Liver (tissue), 3 donors: ENCODE data around the gene PSMD1.

Experiments used
- EGR1 ChIP-seq, 2 donors: IDR thresholded peaks; 2 replicates each; pipeline ENCODE4 v1.6.1; 2016 to 2018; ENCODE audit warnings: antibody characterized with exemption in 2 of 2, low read depth in 2 of 2
- RAD21 ChIP-seq, 2 donors: IDR thresholded peaks; 2 replicates each; pipeline ENCODE4 v1.6.1; 2016; ENCODE audit warnings: antibody characterized with exemption in 2 of 2, mild to moderate bottlenecking in 2 of 2
- SP1 ChIP-seq: IDR thresholded peaks from 2 replicates; pipeline ENCODE4 v1.6.1; 2018; ENCODE audit warnings: antibody characterized with exemption, mild to moderate bottlenecking
- YY1 ChIP-seq: IDR thresholded peaks from 2 replicates; pipeline ENCODE4 v1.6.1; 2016; ENCODE audit warnings: antibody characterized with exemption, mild to moderate bottlenecking
- TF ChIP-seq, protein P1 (sequence below): fragments of 150-350 bp; IDR thresholded peaks from 2 replicates; pipeline ENCODE4 v1.5.1; 2017; ENCODE audit warnings: improper control_type of control experiment, low read depth, low read length; ENCODE audit not compliant: missing input control
- TF ChIP-seq, protein P2 (sequence below): IDR thresholded peaks from 2 replicates; pipeline ENCODE4 v1.6.1; 2016; ENCODE audit warnings: antibody characterized with exemption, mild to moderate bottlenecking
- TF ChIP-seq, protein P3 (sequence below): IDR thresholded peaks from 2 replicates; pipeline ENCODE4 v1.6.1; 2016; ENCODE audit warnings: antibody characterized with exemption
- donor health status: healthy.
- donor health status: healthy.

DNA sequence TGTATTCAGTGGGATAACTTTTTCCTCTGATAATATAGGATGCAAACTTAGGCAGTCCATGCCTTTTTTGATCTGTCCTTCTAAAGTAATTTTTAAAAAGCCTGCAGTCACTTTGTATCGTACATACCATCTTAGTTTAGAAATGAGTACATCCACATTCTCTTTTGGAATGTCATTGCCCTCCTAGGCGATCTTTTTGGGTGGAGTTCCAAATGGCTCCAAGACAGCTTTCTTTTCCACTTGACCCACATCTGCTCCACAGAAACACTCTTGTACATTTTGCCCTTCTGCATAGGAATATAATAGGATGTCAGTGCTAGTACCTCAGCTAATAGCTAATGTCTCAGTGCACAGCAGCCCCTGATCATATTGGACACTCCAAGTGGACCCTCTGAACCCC, 90.0 kb downstream of the PSMD1 start:
- TF ChIP-seq SP1 (no peak), RAD21 (IDR thresholded peaks at IDR 0.05) (no peak), EGR1 (IDR thresholded peaks at IDR 0.05; ENCODE audit: low read depth in 2 of 2) (no peak), YY1 (no peak)
- TF ChIP-seq, protein P1, sequence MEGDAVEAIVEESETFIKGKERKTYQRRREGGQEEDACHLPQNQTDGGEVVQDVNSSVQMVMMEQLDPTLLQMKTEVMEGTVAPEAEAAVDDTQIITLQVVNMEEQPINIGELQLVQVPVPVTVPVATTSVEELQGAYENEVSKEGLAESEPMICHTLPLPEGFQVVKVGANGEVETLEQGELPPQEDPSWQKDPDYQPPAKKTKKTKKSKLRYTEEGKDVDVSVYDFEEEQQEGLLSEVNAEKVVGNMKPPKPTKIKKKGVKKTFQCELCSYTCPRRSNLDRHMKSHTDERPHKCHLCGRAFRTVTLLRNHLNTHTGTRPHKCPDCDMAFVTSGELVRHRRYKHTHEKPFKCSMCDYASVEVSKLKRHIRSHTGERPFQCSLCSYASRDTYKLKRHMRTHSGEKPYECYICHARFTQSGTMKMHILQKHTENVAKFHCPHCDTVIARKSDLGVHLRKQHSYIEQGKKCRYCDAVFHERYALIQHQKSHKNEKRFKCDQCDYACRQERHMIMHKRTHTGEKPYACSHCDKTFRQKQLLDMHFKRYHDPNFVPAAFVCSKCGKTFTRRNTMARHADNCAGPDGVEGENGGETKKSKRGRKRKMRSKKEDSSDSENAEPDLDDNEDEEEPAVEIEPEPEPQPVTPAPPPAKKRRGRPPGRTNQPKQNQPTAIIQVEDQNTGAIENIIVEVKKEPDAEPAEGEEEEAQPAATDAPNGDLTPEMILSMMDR: no peak
- TF ChIP-seq, protein P2, sequence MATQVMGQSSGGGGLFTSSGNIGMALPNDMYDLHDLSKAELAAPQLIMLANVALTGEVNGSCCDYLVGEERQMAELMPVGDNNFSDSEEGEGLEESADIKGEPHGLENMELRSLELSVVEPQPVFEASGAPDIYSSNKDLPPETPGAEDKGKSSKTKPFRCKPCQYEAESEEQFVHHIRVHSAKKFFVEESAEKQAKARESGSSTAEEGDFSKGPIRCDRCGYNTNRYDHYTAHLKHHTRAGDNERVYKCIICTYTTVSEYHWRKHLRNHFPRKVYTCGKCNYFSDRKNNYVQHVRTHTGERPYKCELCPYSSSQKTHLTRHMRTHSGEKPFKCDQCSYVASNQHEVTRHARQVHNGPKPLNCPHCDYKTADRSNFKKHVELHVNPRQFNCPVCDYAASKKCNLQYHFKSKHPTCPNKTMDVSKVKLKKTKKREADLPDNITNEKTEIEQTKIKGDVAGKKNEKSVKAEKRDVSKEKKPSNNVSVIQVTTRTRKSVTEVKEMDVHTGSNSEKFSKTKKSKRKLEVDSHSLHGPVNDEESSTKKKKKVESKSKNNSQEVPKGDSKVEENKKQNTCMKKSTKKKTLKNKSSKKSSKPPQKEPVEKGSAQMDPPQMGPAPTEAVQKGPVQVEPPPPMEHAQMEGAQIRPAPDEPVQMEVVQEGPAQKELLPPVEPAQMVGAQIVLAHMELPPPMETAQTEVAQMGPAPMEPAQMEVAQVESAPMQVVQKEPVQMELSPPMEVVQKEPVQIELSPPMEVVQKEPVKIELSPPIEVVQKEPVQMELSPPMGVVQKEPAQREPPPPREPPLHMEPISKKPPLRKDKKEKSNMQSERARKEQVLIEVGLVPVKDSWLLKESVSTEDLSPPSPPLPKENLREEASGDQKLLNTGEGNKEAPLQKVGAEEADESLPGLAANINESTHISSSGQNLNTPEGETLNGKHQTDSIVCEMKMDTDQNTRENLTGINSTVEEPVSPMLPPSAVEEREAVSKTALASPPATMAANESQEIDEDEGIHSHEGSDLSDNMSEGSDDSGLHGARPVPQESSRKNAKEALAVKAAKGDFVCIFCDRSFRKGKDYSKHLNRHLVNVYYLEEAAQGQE: no peak
- TF ChIP-seq, protein P3, sequence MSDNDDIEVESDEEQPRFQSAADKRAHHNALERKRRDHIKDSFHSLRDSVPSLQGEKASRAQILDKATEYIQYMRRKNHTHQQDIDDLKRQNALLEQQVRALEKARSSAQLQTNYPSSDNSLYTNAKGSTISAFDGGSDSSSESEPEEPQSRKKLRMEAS: no peak
